ENCODE data around the gene SYNM. TPM values are rescaled to one million over a fixed set of nuclear protein-coding genes. Genes with fewer than 3 reads are reported as not detected.

Gene SYNM
- total and polyA plus RNA-seq, 2 experiments from 2014 or later, result 0.74 to 3.5 TPM

DNA sequence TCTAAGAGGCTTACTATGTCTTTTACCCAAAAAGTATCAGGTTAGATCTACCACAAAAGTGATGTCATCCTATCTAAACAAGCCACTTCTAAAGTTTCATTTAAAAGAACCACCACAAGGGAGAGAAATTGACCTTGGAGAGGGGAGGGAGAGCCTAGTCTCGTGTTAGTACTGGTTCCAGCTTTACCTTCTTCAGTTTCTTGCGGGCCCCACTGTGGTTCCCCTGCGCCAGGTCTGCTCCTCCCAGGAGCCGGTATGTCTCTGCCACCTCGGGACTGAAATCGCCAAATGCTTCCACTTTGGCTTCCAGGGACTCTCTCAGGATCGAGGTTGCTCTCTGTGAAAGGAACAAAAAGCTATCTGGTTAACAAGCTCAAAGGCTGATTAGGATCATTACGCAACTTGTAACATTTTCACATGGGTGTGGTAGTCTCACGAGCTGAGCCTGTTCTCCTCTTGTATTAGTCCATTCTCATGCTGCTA is 51.1 kb downstream of the SYNM start:
- TF ChIP-seq ZNF331 (CRISPR knock-in tag; IDR thresholded peaks at IDR 0.05; ENCODE audit: low read depth) (no peak), EZH2 (IDR thresholded peaks at IDR 0.05; ENCODE audit: low read depth, unreplicated experiment) (no peak), POLR2AphosphoS5 (IDR thresholded peaks at IDR 0.05; ENCODE audit: low read depth) (no peak), NANOG (IDR thresholded peaks at IDR 0.05; ENCODE audit: borderline replicate concordance) (no peak), CTCF (conservative IDR thresholded peaks at IDR 0.05; ENCODE audit: low read depth in 2 of 2) (no peak), ZNF462 (CRISPR knock-in tag; IDR thresholded peaks at IDR 0.05) (no peak), EZH2phosphoT487 (IDR thresholded peaks at IDR 0.05; ENCODE audit: unreplicated experiment) (no peak), ZNF114 (CRISPR knock-in tag; IDR thresholded peaks at IDR 0.05) (no peak), CREB1 (CRISPR knock-in tag; IDR thresholded peaks at IDR 0.05; ENCODE audit: low read depth) (no peak), STAT1 (IDR thresholded peaks at IDR 0.05; ENCODE audit: unreplicated experiment) (no peak), JUNB (IDR thresholded peaks at IDR 0.05; ENCODE audit: unreplicated experiment) (no peak), REST (IDR thresholded peaks at IDR 0.05; ENCODE audit: unreplicated experiment) (no peak)
- TF ChIP-seq, protein P1, sequence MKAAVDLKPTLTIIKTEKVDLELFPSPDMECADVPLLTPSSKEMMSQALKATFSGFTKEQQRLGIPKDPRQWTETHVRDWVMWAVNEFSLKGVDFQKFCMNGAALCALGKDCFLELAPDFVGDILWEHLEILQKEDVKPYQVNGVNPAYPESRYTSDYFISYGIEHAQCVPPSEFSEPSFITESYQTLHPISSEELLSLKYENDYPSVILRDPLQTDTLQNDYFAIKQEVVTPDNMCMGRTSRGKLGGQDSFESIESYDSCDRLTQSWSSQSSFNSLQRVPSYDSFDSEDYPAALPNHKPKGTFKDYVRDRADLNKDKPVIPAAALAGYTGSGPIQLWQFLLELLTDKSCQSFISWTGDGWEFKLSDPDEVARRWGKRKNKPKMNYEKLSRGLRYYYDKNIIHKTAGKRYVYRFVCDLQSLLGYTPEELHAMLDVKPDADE (IDR thresholded peaks at IDR 0.05), result no peak
- peaks cover 9% of the 10 kb centered on the region for H3K4me1 Mint-ChIP-seq
- no peak overlapping the region for H2AFZ ChIP-seq
- H3F3A ChIP-seq (replicated peaks; ENCODE audit: low read depth), result no peaks in the 10 kb centered on the region
- no peak overlapping the region for H3K27ac Mint-ChIP-seq
- H3K9me3 Mint-ChIP-seq, result no peaks in the 10 kb centered on the region
- no peak overlapping the region for H3K27ac ChIP-seq (ENCODE audit: low read depth)
- H3K36me3 Mint-ChIP-seq (ENCODE audit: low read depth), result peaks cover 3% of the 10 kb centered on the region; the same call in 1 of the 3 replicates
- DNase-seq (ENCODE audit: low spot score) (no peak), ATAC-seq (no peak)
- no peaks in the 10 kb centered on the region for H3K9me2 ChIP-seq (ENCODE audit: insufficient read depth)
- no peak overlapping the region for H3K4me3 Mint-ChIP-seq
- H4K20me1 ChIP-seq (replicated peaks; ENCODE audit: insufficient read depth), result no peaks in the 10 kb centered on the region
- no peaks in the 10 kb centered on the region for H3K79me2 ChIP-seq (replicated peaks; ENCODE audit: insufficient read depth)
- no peaks in the 10 kb centered on the region for H3K36me3 ChIP-seq (ENCODE audit: insufficient read depth)
- no peak overlapping the region for H3K4me2 ChIP-seq
- H3K4me1 ChIP-seq (ENCODE audit: insufficient read depth), result peaks cover 9% of the 10 kb centered on the region; the same call in 1 of the 2 replicates
- no peak overlapping the region for H3K4me3 ChIP-seq
- peaks cover 7% of the 10 kb centered on the region for H3K27me3 Mint-ChIP-seq (ENCODE audit: insufficient read depth, low read depth, poor library complexity)
- no peaks in the 10 kb centered on the region for H3K27me3 ChIP-seq (ENCODE audit: insufficient read depth)
